Muscle of leg (tissue), 11 donors: ENCODE data around the gene SPATA16. TPM values are rescaled to one million over a fixed set of nuclear protein-coding genes. Genes with fewer than 3 reads are reported as not detected.

ENCODE experiments used
- DNase-seq: peaks from one replicate; pipeline ENCODE4 v3.0.0; 2013
- H3K27ac ChIP-seq: one replicate; pipeline ENCODE4 v1.5.1; 2013; ENCODE audit warnings: mild to moderate bottlenecking, low read length, control low read depth
- H3K27me3 ChIP-seq: one replicate; pipeline ENCODE4 v1.6.1; 2013; ENCODE audit warnings: low read length; ENCODE audit not compliant: control insufficient read depth, insufficient read depth
- H3K36me3 ChIP-seq: one replicate; pipeline ENCODE4 v1.6.1; 2013; ENCODE audit warnings: low read length; ENCODE audit not compliant: control insufficient read depth, insufficient read depth
- H3K4me1 ChIP-seq: one replicate; pipeline ENCODE4 v1.6.1; 2013; ENCODE audit warnings: low read length; ENCODE audit not compliant: control insufficient read depth, insufficient read depth
- H3K4me3 ChIP-seq: one replicate; pipeline ENCODE4 v1.5.1; 2013; ENCODE audit warnings: low read length, control low read depth
- H3K9me3 ChIP-seq: replicated peaks from 2 replicates; pipeline ENCODE4 v1.6.1; 2013; ENCODE audit warnings: low read depth, low read length; ENCODE audit not compliant: control insufficient read depth
- WGBS: methylation state at CpG from one replicate; pipeline ENCODE4 v1.1.5; 2013; ENCODE audit warnings: missing lambda C conversion rate; ENCODE audit not compliant: insufficient coverage; 5-methylcytosine and 5-hydroxymethylcytosine counted together
- polyA plus RNA-seq, 8 donors: library from polyadenylated mRNA; unstranded; fragments of 120-200 nt; gene quantifications; one replicate each; pipeline versions ENCODE4 v1.2.1 to v1.2.3, GENCODE V29; 2013; ENCODE audit warnings: inconsistent platforms in 1 of 8, low replicate concordance in 1 of 8; ENCODE audit not compliant: insufficient read length in 8 of 8, insufficient read depth in 1 of 8
- total RNA-seq: library from RNA; stranded (reverse); fragments of 120-200 nt; gene quantifications from one replicate; pipeline ENCODE4 v1.2.4, GENCODE V29; 2013

SPATA16 gene
- total and polyA plus RNA-seq, 9 donors: not detected

- H3K36me3 ChIP-seq: no peaks in the 10 kb centered on the region
- no peak overlapping the region for H3K4me3 ChIP-seq
- WGBS: no CpG with 5 or more reads among the region's 2 CpGs
- DNase-seq: no peak
- H3K27ac ChIP-seq: no peak overlapping the region
- no peaks in the 10 kb centered on the region for H3K27me3 ChIP-seq
- H3K9me3 ChIP-seq: no peaks in the 10 kb centered on the region
- H3K4me1 ChIP-seq: no peaks in the 10 kb centered on the region
These were observed 294.3 kb downstream of the SPATA16 start for GRCh38 chr3:172846706-172847105.

- WGBS: no CpG with 5 or more reads among the region's 4 CpGs
- DNase-seq: no peak
- no peaks in the 10 kb centered on the region for H3K27me3 ChIP-seq
- no peaks in the 10 kb centered on the region for H3K36me3 ChIP-seq
- H3K27ac ChIP-seq: no peak overlapping the region
- no peak overlapping the region for H3K4me3 ChIP-seq
- no peaks in the 10 kb centered on the region for H3K4me1 ChIP-seq
- H3K9me3 ChIP-seq: no peaks in the 10 kb centered on the region
These were observed 294.9 kb downstream of the SPATA16 start for GRCh38 chr3:172846103-172846561.

- no peaks in the 10 kb centered on the region for H3K36me3 ChIP-seq
- H3K27me3 ChIP-seq: no peaks in the 10 kb centered on the region
- no peak for DNase-seq
- no peaks in the 10 kb centered on the region for H3K4me1 ChIP-seq
- no peaks in the 10 kb centered on the region for H3K9me3 ChIP-seq
- H3K4me3 ChIP-seq: no peak overlapping the region
- WGBS: no CpG with 5 or more reads among the region's 4 CpGs
- H3K27ac ChIP-seq: no peak overlapping the region
These were observed 296.6 kb downstream of the SPATA16 start for GRCh38 chr3:172844428-172844827.

- Histone ChIP-seq H3K27me3 (no peaks in the 10 kb centered on the region), H3K27ac (no peak overlapping the region), H3K4me1 (no peaks in the 10 kb centered on the region), H3K4me3 (no peak overlapping the region), H3K36me3 (no peaks in the 10 kb centered on the region), H3K9me3 (no peaks in the 10 kb centered on the region)
- DNase-seq: no peak
- 89% methylated on average over 1 of the region's 4 CpGs for WGBS
These were observed 300.1 kb downstream of the SPATA16 start for GRCh38 chr3:172840913-172841312.

- no CpG with 5 or more reads among the region's 4 CpGs for WGBS
- Histone ChIP-seq H3K4me1 (no peaks in the 10 kb centered on the region), H3K27me3 (no peaks in the 10 kb centered on the region), H3K36me3 (no peaks in the 10 kb centered on the region), H3K9me3 (no peaks in the 10 kb centered on the region), H3K27ac (no peak overlapping the region), H3K4me3 (no peak overlapping the region)
- DNase-seq: no peak
These were observed 300.6 kb downstream of the SPATA16 start for GRCh38 chr3:172840463-172840862.

GRCh38 chr3:172839679-172840078 is 301.4 kb downstream of the SPATA16 start:
- H3K4me3 ChIP-seq: no peak overlapping the region
- DNase-seq: peak; percentile 15
- H3K27me3 ChIP-seq: no peaks in the 10 kb centered on the region
- H3K4me1 ChIP-seq: no peaks in the 10 kb centered on the region
- H3K9me3 ChIP-seq: no peaks in the 10 kb centered on the region
- no peaks in the 10 kb centered on the region for H3K36me3 ChIP-seq
- no CpG with 5 or more reads among the region's 4 CpGs for WGBS
- no peak overlapping the region for H3K27ac ChIP-seq
